ENCODE data around the gene CALML4. TPM values are rescaled to one million over a fixed set of nuclear protein-coding genes. Genes with fewer than 3 reads are reported as not detected.
A peak's percentile ranks its signal among the peaks of the same experiment; 100 is the strongest.

The CALML4 gene
- total and polyA plus RNA-seq, 4 donors, result 3.6 to 8.0 (median 6.5) TPM

DNA sequence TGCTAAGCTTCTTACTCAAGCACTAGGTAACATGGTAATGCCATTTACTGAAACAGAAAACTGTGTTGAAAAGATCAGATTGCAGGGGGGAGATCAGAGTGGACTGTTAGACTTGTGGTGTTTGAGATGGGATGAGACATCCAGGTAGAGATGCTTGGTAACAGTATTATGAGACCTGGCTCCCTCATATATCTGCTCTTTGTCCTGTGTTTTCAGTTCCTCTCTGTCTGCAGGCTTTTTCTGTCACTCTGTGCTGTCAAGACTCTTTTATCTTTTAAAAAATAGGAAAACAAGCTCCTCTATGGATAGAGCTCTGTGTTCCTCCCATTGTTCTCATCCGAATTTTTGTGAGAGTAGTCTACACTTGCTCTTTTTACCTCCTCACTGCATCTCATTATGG is 48.1 kb downstream of the CALML4 start:
- no peak for DNase-seq (ENCODE audit: low spot score)
- no peak overlapping the region for H3K27ac ChIP-seq (ENCODE audit: low read depth in 1 of 2, low read length in 2 of 2)
- no peak overlapping the region for H3K9ac ChIP-seq (ENCODE audit: low read depth in 1 of 2, low read length in 2 of 2)
- H3K9me3 ChIP-seq (ENCODE audit: control insufficient read depth in 4 of 4, low read length in 3 of 4), result peaks cover 0 to 2% (median 0%) of the 10 kb centered on the region in 4 donors
- WGBS, result 0% methylated on average over 1 of the region's 1 CpG
- no peak for TF ChIP-seq GABPA (IDR thresholded peaks at IDR 0.05 in 1 of 2, conservative IDR thresholded peaks at IDR 0.05 in 1 of 2)
- TF ChIP-seq, protein P1, sequence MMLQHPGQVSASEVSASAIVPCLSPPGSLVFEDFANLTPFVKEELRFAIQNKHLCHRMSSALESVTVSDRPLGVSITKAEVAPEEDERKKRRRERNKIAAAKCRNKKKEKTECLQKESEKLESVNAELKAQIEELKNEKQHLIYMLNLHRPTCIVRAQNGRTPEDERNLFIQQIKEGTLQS (IDR thresholded peaks at IDR 0.05), result no peak
- TF ChIP-seq TAF1 (conservative IDR thresholded peaks at IDR 0.05), result no peak
- no peak for TF ChIP-seq EGR1 (IDR thresholded peaks at IDR 0.05; ENCODE audit: low read depth in 2 of 2)
- TF ChIP-seq FOXA2 (IDR thresholded peaks at IDR 0.05), result no peak
- TF ChIP-seq JUND (IDR thresholded peaks at IDR 0.05), result no peak
- no peak for TF ChIP-seq HNF4A (conservative IDR thresholded peaks at IDR 0.05)
- TF ChIP-seq, protein P2, sequence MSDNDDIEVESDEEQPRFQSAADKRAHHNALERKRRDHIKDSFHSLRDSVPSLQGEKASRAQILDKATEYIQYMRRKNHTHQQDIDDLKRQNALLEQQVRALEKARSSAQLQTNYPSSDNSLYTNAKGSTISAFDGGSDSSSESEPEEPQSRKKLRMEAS (IDR thresholded peaks at IDR 0.05), result no peak
- TF ChIP-seq HNF4G (IDR thresholded peaks at IDR 0.05), result no peak
- TF ChIP-seq, protein P3, sequence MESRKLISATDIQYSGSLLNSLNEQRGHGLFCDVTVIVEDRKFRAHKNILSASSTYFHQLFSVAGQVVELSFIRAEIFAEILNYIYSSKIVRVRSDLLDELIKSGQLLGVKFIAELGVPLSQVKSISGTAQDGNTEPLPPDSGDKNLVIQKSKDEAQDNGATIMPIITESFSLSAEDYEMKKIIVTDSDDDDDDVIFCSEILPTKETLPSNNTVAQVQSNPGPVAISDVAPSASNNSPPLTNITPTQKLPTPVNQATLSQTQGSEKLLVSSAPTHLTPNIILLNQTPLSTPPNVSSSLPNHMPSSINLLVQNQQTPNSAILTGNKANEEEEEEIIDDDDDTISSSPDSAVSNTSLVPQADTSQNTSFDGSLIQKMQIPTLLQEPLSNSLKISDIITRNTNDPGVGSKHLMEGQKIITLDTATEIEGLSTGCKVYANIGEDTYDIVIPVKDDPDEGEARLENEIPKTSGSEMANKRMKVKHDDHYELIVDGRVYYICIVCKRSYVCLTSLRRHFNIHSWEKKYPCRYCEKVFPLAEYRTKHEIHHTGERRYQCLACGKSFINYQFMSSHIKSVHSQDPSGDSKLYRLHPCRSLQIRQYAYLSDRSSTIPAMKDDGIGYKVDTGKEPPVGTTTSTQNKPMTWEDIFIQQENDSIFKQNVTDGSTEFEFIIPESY (IDR thresholded peaks at IDR 0.05), result no peak
- no peak for TF ChIP-seq RAD21 (IDR thresholded peaks at IDR 0.05)
- H3K4me3 ChIP-seq (ENCODE audit: low read depth in 1 of 3, low read length in 3 of 3), result no peak overlapping the region
- H3K4me1 ChIP-seq (ENCODE audit: control insufficient read depth in 4 of 4, insufficient read depth in 4 of 4, low read length in 3 of 4), result peaks cover 0 to 4% (median 0%) of the 10 kb centered on the region in 4 donors
- no peaks in the 10 kb centered on the region for H3K27me3 ChIP-seq (ENCODE audit: control insufficient read depth in 4 of 4, insufficient read depth in 4 of 4, low read length in 3 of 4)
- H3K36me3 ChIP-seq (ENCODE audit: control insufficient read depth in 4 of 4, insufficient read depth in 3 of 4, low read depth in 1 of 4, low read length in 3 of 4), result peaks cover 0 to 17% (median 12%) of the 10 kb centered on the region in 4 donors

DNA sequence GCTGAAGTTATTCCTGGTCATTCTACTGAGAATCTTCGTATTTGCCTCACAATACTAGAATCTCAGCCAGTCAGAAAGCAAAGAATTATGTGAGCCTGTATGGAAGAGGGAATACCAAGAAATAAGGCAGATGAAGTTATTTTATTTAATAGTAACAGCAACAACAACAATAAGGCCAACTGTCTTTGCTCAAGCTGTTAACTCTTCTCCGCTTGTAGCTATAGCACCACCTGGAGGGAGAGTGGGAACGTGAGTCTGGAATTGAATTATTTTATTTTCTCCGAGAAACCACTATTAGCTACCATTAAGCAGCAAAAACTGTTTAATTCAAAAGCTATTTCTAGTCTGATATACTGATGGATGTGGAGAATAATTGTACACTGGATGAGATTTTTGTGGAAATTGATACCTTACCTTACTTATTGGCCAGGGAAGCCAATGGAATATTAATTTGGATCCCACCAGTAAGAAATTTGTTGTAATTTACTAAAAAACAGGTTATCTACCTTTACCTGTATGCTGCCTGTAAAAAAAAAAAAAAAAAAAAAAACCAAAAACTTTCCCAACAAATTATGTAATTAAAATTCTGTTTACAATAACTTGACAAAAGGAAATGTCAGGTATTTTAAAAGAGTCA is 50.1 kb downstream of the CALML4 start:
- Histone ChIP-seq H3K9ac (ENCODE audit: low read depth in 1 of 2, low read length in 2 of 2) (no peak overlapping the region), H3K27ac (ENCODE audit: low read depth in 1 of 2, low read length in 2 of 2) (no peak overlapping the region), H3K4me3 (ENCODE audit: low read depth in 1 of 3, low read length in 3 of 3) (no peak overlapping the region), H3K4me1 (ENCODE audit: control insufficient read depth in 4 of 4, insufficient read depth in 4 of 4, low read length in 3 of 4) (peaks cover 0 to 4% (median 0%) of the 10 kb centered on the region in 4 donors), H3K27me3 (ENCODE audit: control insufficient read depth in 4 of 4, insufficient read depth in 4 of 4, low read length in 3 of 4) (no peaks in the 10 kb centered on the region), H3K36me3 (ENCODE audit: control insufficient read depth in 4 of 4, insufficient read depth in 3 of 4, low read depth in 1 of 4, low read length in 3 of 4) (peaks cover 0 to 11% (median 5%) of the 10 kb centered on the region in 4 donors), H3K9me3 (ENCODE audit: control insufficient read depth in 4 of 4, low read length in 3 of 4) (no peaks in the 10 kb centered on the region)
- TF ChIP-seq, protein P4, sequence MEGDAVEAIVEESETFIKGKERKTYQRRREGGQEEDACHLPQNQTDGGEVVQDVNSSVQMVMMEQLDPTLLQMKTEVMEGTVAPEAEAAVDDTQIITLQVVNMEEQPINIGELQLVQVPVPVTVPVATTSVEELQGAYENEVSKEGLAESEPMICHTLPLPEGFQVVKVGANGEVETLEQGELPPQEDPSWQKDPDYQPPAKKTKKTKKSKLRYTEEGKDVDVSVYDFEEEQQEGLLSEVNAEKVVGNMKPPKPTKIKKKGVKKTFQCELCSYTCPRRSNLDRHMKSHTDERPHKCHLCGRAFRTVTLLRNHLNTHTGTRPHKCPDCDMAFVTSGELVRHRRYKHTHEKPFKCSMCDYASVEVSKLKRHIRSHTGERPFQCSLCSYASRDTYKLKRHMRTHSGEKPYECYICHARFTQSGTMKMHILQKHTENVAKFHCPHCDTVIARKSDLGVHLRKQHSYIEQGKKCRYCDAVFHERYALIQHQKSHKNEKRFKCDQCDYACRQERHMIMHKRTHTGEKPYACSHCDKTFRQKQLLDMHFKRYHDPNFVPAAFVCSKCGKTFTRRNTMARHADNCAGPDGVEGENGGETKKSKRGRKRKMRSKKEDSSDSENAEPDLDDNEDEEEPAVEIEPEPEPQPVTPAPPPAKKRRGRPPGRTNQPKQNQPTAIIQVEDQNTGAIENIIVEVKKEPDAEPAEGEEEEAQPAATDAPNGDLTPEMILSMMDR (IDR thresholded peaks at IDR 0.05; ENCODE audit: low read depth, low read length, missing input control), result peak; percentile 83
- TF ChIP-seq YY1 (IDR thresholded peaks at IDR 0.05), result no peak
- TF ChIP-seq RAD21 (IDR thresholded peaks at IDR 0.05), result peak; percentile 97 to 98
- WGBS, result 36% methylated on average over 4 of the region's 4 CpGs
- DNase-seq (ENCODE audit: low spot score), result no peak

DNA sequence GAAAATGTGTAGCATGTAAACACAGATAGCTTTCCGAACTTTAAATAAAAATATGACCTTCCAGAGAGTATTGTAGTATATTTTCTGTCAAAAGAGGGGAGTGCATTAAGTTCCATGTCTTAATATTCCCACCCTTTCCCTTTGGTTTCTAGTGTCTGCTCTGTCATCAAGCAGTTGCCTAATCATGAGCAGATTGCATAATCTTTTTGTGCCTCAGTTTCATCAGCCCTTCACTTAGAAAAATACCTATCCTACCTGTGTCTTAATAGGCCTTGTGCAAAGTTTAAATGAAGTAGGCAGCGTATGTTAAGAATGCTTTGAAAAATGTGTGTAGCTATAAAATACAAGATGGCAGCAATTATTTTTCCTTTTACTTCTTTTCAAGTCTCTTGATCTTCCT is 52.8 kb downstream of the CALML4 start:
- Histone ChIP-seq H3K27ac (ENCODE audit: low read depth in 1 of 2, low read length in 2 of 2) (no peak overlapping the region), H3K36me3 (ENCODE audit: control insufficient read depth in 4 of 4, insufficient read depth in 3 of 4, low read depth in 1 of 4, low read length in 3 of 4) (peaks cover 0 to 8% (median 3%) of the 10 kb centered on the region in 4 donors), H3K9ac (ENCODE audit: low read depth in 1 of 2, low read length in 2 of 2) (no peak overlapping the region), H3K9me3 (ENCODE audit: control insufficient read depth in 4 of 4, low read length in 3 of 4) (no peaks in the 10 kb centered on the region), H3K4me3 (ENCODE audit: low read depth in 1 of 3, low read length in 3 of 3) (no peak overlapping the region), H3K27me3 (ENCODE audit: control insufficient read depth in 4 of 4, insufficient read depth in 4 of 4, low read length in 3 of 4) (no peaks in the 10 kb centered on the region), H3K4me1 (ENCODE audit: control insufficient read depth in 4 of 4, insufficient read depth in 4 of 4, low read length in 3 of 4) (peaks cover 0 to 4% (median 0%) of the 10 kb centered on the region in 4 donors)
- 98% methylated on average over 2 of the region's 2 CpGs for WGBS
- no peak for DNase-seq (ENCODE audit: low spot score)
- TF ChIP-seq, protein P3 (IDR thresholded peaks at IDR 0.05), result no peak
- TF ChIP-seq NR2F2 (IDR thresholded peaks at IDR 0.05) (no peak), JUND (IDR thresholded peaks at IDR 0.05) (no peak), FOXA2 (IDR thresholded peaks at IDR 0.05) (no peak), GABPA (IDR thresholded peaks at IDR 0.05 in 1 of 2, conservative IDR thresholded peaks at IDR 0.05 in 1 of 2) (no peak), SP1 (IDR thresholded peaks at IDR 0.05) (no peak), RAD21 (IDR thresholded peaks at IDR 0.05) (no peak), HNF4G (IDR thresholded peaks at IDR 0.05) (no peak)
- TF ChIP-seq, protein P2 (IDR thresholded peaks at IDR 0.05), result no peak
- TF ChIP-seq, protein P5, sequence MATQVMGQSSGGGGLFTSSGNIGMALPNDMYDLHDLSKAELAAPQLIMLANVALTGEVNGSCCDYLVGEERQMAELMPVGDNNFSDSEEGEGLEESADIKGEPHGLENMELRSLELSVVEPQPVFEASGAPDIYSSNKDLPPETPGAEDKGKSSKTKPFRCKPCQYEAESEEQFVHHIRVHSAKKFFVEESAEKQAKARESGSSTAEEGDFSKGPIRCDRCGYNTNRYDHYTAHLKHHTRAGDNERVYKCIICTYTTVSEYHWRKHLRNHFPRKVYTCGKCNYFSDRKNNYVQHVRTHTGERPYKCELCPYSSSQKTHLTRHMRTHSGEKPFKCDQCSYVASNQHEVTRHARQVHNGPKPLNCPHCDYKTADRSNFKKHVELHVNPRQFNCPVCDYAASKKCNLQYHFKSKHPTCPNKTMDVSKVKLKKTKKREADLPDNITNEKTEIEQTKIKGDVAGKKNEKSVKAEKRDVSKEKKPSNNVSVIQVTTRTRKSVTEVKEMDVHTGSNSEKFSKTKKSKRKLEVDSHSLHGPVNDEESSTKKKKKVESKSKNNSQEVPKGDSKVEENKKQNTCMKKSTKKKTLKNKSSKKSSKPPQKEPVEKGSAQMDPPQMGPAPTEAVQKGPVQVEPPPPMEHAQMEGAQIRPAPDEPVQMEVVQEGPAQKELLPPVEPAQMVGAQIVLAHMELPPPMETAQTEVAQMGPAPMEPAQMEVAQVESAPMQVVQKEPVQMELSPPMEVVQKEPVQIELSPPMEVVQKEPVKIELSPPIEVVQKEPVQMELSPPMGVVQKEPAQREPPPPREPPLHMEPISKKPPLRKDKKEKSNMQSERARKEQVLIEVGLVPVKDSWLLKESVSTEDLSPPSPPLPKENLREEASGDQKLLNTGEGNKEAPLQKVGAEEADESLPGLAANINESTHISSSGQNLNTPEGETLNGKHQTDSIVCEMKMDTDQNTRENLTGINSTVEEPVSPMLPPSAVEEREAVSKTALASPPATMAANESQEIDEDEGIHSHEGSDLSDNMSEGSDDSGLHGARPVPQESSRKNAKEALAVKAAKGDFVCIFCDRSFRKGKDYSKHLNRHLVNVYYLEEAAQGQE (IDR thresholded peaks at IDR 0.05), result no peak

Measured in liver (tissue), 9 donors.